GM21619 (cell line): Measurements from ENCODE around the gene AOC1.
"Not testable (repeated sequence)": the region's sequence is repeated elsewhere in the genome, so short reads cannot be mapped to it uniquely, and the experiment has no call there.

ENCODE experiments used
- ATAC-seq: cut with Tn5 transposase; IDR thresholded peaks from one replicate; pipeline ENCODE4 v1.9.1; 2021; ENCODE audit not compliant: unreplicated experiment

AOC1 gene

GRCh38 chr7:150852371-150852905 is at the start of gene AOC1:
Gene AOC1 (plus strand): TSS chr7:150852517. CDS start chr7:150856471, 3,954 bp downstream.
- no peak for ATAC-seq

- ATAC-seq, result no peak
These were observed 49.0 kb upstream of the AOC1 start for GRCh38 chr7:150803161-150803860.

- no peak for ATAC-seq
These were observed 47.5 kb upstream of the AOC1 start for GRCh38 chr7:150804802-150805201.

GRCh38 chr7:150805864-150806263 is 46.5 kb upstream of the AOC1 start:
- ATAC-seq, result no peak

- no peak for ATAC-seq
These were observed 45.9 kb upstream of the AOC1 start for GRCh38 chr7:150806454-150806853.

GRCh38 chr7:150806863-150807262 is 45.5 kb upstream of the AOC1 start:
- ATAC-seq, result no peak

- not testable (repeated sequence) for ATAC-seq
These were observed 44.5 kb upstream of the AOC1 start for GRCh38 chr7:150807616-150808438.

- ATAC-seq, result no peak
These were observed 37.9 kb upstream of the AOC1 start for GRCh38 chr7:150814328-150815001.

GRCh38 chr7:150818971-150819370 is 33.3 kb upstream of the AOC1 start:
- no peak for ATAC-seq

- ATAC-seq, result no peak
These were observed 32.2 kb upstream of the AOC1 start for GRCh38 chr7:150820148-150820547.

- no peak for ATAC-seq
These were observed 31.6 kb upstream of the AOC1 start for GRCh38 chr7:150820578-150821198.

- ATAC-seq, result no peak
These were observed 29.3 kb upstream of the AOC1 start for GRCh38 chr7:150823043-150823442.

- ATAC-seq, result no peak
These were observed 28.7 kb upstream of the AOC1 start for GRCh38 chr7:150823484-150824126.

GRCh38 chr7:150824379-150825177 is 27.7 kb upstream of the AOC1 start:
- no peak for ATAC-seq

GRCh38 chr7:150826061-150826849 is 26.1 kb upstream of the AOC1 start:
- ATAC-seq, result no peak

- no peak for ATAC-seq
These were observed 23.9 kb upstream of the AOC1 start for GRCh38 chr7:150828384-150828783.

- no peak for ATAC-seq
These were observed 22.9 kb upstream of the AOC1 start for GRCh38 chr7:150829426-150829825.

- ATAC-seq, result no peak
These were observed 21.4 kb upstream of the AOC1 start for GRCh38 chr7:150830937-150831336.

- ATAC-seq, result no peak
These were observed 20.5 kb upstream of the AOC1 start for GRCh38 chr7:150831851-150832250.
